KBM-7 (cell line): Measurements from ENCODE around the gene LYPD6B.

Experiments used
- DNase-seq: peaks from one replicate; pipeline ENCODE4 v3.0.0-alpha.2; 2015
- in situ Hi-C: fragments of 300-500 bp; cut with MboI; formaldehyde crosslinking; loops from 2 replicates; pipeline ENCODE4 v1.14.3; 2020; ENCODE audit warnings: low sequenced_read_pairs, low pct_unique_long_range_greater_than_20kb, mixed read lengths

LYPD6B gene

DNA sequence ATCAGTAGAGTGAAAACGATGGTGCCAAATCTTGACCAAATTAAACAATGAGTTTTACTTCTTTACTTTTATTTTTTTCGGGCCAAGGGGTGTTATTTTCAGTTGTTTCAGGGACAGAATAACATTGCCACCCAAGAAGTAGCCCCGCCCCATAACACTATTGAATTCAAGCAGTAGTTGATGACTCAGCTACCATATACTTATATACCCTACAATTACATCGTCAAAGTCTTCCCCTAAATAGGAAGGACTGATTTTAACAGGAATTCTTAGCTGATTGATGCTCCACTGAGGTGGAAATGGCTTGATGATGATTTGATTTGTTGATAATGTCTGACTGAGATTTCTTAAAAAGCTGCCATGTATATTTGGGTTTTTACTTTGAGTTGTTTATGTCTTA is 24.7 kb downstream of the LYPD6B start:
- in situ Hi-C loops, result no loop called here
- no peak for DNase-seq

DNA sequence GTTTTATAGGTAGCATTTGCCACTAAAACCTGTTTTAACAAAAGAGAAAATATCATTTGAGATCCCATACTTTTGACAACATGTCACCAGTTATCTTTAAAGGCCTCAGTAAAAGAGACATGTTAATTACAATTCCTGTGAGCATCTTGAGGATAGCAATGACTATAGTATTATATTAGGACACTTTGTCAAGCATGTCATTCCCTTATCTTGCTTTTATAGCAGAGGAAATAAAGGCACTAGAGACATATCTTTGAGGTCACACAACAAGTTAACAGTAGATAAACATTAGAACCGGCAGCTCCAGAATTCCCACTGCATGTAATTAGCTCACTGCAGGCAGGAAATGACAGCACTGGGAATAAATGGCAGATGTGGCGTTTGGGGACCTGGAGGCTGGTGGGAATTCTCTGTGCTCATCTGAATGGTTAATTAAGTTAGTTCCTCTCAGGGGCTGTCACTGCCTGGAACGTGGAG is 25.9 kb downstream of the LYPD6B start:
- DNase-seq, result no peak
- in situ Hi-C loops, result no loop called here

DNA sequence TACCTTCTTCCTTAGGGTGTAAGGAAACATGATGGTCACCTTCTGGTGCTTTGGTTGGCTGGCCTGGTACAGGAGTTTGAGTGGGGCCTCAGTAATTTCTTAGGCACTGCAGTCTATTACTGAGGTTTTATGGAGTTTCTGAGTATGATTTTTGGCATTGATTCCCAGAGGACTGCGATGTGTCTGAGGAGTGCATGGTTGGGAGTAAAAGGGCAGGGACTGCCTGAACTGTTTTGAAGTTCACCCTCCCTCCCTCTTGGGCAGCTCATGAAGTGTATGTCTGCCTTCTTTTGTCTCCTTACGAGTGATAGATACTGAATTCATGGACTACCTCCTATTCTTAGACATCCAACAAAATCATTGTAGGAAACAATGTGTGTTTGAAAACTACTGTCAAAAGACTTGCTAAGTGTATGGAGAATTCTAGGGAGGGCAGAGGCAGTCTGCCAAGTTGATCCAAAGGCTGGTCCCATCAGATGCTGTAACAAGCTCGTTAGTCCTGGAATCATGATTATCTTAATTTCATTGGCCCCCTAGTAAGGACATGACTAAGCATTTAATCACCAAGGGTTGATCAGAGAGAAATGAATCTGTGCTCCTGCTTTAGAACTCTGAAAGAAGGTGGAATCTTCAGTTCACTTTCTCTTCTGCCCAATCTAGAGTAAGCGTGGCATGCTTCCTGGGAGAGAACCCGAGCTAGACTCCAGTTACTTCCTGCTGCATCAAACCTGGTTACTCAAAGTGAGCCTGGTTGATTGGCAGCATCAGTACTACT is 26.5 kb downstream of the LYPD6B start:
- in situ Hi-C loops, result no loop called here
- DNase-seq, result no peak

DNA sequence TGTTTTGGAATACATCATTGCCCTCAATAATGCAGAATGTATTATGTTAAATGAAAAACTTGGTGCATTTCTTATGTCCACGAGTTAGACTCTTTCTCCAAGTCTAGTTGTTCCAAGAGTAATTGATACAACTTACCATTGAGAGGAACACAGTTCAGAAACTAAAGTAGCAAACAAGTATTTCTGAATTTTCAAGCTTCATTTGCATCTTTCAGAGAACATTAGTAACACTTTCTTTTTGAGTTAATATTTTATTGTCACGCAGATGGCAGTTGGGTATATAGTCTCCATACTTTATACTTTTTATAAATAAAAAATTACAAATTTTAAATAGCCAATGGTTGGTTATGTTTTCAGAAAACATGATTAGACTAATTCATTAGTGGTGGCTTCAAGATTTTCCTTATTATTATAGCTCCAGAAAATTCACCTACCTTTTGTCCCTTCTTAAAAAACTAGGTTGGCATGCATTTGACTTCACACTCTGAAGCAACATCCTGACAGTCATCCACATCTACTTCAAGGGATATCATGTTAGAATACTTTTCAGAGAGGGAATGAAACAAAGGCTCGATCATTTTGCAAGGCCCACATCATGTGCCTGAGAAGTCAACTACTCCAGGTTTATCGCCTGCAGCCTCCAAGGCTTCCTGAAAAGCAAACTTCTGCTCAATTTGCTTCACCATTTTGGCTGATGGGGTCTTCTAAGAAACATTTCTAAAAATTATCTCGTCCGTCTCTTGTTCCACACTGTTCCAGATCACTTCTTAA is 29.9 kb downstream of the LYPD6B start:
- in situ Hi-C loops, result no loop called here
- DNase-seq, result no peak

DNA sequence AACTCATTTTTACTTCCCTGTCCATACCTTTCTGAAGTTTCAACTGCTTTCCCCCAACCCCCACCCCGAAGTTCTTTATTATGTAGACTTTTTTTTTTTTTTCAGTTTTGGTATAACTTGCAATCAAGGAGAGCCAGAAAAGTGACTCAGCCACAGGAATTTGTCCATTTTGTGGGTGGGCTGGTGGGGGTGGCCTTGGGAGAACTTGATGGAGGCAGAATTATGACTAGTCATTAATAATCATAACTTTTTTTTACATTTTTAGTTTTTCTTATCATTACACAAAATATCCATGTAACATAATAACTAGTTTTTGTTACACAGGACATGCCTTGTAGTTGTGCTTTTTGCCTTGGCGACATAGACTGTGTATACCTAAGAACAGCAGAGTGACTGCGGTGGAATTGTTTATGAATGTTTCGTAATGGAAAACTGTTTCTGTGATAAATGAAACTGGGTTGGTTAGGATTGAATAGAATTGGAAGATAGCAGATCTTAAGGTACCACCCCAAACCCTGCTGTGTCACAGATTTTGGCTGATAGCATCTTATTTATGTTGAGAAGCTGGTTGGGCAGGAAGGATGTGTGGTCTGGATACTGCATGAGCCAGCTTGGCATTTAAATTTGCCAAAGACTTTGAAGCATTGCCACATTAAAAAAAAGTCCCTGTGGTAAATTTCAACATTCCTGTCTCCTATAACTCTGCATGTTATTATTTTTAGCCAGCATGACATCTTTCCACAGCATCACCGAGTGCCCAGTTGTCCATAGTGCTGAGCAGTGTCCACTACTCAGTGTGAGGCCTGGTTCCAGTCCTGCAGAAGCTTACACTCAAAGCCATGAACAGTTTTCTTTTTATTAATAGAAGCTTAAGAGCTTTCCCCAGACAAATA is 30.7 kb downstream of the LYPD6B start:
- DNase-seq, result no peak
- in situ Hi-C loops, result no loop called here

DNA sequence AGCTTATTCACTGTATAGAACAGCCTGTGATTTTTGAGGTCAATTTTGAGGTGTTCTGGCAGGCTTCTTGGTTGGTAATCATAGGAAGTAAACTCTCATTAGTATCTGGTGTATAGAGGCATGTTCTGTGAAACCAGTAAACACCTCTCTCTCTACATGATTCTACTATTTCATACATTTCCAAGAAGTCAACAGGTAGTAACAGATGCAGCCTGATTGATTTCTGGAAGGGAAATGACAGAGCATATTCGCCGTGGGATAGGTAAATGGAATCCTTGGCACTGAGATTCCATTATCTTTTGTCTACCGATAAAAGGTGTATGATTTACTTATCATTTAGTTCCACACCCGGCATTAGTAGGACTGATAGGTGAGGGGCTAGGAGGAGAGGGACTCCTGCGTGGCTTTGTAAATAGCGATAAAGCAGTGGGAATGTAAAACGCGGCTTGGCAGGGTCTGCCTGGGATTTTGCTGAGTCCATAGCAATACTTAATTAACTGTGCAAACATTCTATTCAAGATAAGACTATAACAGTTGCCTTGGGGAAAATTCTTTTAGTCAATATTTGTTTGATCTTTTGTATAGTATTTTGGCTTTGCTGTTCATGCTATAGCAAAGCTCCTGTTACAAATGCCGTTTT is 32.3 kb downstream of the LYPD6B start:
- in situ Hi-C loops, result no loop called here
- no peak for DNase-seq

DNA sequence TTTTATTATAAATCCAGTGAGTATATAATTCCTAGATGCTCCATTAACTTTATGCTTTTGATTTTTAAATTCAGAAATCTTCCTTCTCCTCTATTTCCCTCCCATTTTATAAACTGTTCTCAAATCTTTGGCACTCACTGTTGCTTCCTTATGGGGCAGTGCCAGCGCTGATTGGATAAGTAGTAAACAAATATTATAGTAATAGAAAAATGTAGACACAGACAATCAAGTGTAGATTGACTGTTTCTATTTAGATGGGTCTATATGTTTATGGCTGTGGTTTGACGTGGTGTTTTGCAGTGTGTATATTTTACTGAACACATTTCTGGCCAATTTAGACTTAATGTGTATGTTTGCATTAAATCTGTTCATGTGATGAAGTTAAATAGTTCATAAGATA is 36.6 kb downstream of the LYPD6B start:
- DNase-seq, result no peak
- in situ Hi-C loops, result no loop called here

DNA sequence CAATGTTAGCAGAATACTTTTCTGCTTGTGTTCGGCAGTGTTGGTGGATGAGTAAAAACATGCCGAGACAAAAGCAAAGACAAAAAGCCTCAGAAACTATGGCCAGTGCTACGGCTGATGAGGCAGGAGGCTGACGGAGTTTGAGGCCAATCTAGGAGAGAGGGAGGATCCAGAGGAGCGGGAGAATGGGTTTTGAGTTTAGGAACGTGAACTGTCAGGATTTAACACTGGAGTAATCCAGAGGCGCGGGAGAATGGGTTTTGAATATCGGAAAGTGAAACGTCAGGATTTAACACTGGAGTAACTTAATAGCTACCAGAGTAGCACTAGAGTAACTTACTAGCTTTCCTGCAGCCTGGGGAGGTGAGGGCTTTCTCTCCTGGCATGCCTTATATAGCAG is 37.4 kb downstream of the LYPD6B start:
- in situ Hi-C loops, result no loop called here
- no peak for DNase-seq

DNA sequence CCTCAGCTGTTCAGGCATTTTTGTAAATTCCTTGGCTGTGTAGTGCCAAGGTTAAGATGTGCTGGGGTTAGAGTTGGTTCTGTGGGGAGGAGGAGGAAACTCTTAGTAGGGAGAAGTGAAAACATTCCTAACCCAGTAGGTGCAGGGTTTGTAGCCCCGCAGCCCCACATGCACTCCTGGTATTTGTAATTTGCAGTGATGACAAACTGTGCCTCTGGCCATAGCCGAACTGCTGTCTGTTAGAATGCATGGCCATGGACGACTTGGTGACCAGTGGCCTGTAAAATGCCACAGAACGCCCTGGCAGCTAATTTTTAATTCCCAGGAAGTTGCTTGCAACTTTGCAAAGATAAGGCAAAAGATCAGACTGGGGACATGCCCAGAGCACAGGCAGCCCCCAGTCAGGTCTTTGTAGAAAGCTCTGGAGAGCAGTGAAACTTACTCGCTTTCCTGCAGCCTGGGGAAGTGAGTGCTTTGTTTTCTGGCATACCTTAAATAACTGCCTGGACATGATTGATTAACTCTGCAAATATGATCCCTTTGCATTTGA is 38.4 kb downstream of the LYPD6B start:
- in situ Hi-C loops, result no loop called here
- DNase-seq, result no peak

DNA sequence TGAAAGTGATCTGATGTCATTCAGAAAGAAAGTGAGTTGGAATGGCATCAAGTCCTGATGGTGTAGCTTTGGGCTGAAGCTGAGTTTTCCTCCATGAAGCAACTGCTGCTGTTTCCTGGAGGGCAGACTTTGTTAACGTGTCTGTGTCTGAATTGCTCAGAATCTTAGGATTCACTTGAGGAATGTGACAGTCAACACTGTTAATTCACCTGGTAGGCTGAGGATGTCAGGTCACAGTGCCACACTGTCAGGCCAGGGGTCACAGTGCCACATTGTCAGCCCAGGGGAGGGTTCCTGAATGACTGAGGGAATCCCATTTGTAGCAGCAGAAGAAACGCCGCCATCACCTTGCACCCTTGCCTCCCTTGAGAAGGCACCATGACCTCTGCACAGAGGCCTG is 39.4 kb downstream of the LYPD6B start:
- no peak for DNase-seq
- in situ Hi-C loops, result no loop called here

DNA sequence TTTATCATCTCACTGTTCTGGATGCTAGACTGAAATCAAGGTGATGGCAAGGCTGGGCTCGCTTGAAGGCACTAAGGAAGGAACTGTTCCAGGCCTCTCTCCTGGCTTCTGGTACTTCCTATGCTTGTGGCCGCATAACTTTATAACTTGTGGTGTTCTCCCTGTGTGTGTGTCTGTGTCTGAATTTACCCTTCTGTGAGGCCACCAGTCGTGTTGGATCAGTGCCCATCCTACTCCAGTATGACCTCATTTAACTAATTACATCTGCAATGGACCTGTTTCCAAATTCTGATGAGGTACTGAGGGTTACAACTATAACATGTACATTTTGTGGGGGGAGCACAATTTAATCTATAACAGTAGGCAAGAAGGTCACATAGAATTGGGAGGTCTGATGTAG is 41.6 kb downstream of the LYPD6B start:
- in situ Hi-C loops, result no loop called here
- no peak for DNase-seq

DNA sequence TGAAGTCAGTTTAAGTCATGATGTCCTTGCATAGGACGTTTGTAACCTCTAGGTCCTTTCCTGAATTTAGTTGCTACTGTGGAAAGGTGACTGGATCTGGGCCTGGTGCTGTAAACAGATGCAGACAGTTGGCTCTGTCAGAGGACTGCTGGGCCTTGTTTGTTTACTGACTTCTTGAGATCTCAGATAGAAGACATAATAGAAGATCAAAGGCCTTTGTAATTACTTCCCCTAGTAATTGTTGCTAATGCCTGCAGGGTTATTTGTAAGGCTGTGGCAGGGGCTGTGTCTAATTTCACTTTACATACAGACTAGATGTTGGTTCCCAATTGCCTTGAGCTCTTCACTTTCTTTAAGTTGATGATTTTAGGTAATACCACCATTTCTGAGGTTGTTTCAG is 42.5 kb downstream of the LYPD6B start:
- no peak for DNase-seq
- in situ Hi-C loops, result no loop called here

DNA sequence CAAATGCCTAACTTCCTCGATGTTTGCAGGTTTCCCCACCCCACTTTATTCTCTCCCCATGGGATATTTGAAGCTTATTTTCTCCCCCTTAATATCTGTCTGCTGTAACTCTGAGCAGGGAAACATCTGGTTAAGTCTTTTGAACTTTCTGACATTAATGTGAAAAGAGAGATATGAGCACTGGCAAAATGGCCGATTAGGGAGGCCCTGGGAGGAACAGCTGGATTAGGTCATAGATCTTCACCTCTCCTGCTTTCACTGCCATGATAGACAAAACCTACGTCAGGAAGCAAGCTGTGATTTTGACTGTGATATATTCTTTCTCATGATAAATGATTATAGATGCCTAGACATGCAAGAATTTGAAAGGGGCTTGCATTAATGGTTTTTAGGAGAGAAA is 43.6 kb downstream of the LYPD6B start:
- DNase-seq, result no peak
- in situ Hi-C loops, result no loop called here

DNA sequence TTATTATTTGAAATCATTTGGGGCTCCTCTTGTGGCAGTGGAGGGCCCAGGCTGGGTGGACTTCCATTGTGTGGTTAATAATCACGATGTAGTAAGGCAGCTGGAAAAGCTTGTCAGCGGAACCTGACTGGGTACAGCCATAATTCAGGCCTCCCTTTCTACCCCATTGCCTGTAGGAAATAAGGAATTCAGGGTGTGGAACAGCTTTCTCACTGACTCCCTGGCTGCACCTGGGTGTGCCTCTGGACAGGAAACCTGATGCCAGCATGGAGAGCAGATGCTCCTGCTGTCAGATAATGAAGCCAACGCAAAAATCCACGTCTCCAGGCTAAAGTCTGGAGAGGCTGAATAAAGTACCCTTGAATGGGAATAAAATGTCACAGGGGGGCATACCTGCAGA is 44.2 kb downstream of the LYPD6B start:
- DNase-seq, result no peak
- in situ Hi-C loops, result no loop called here

DNA sequence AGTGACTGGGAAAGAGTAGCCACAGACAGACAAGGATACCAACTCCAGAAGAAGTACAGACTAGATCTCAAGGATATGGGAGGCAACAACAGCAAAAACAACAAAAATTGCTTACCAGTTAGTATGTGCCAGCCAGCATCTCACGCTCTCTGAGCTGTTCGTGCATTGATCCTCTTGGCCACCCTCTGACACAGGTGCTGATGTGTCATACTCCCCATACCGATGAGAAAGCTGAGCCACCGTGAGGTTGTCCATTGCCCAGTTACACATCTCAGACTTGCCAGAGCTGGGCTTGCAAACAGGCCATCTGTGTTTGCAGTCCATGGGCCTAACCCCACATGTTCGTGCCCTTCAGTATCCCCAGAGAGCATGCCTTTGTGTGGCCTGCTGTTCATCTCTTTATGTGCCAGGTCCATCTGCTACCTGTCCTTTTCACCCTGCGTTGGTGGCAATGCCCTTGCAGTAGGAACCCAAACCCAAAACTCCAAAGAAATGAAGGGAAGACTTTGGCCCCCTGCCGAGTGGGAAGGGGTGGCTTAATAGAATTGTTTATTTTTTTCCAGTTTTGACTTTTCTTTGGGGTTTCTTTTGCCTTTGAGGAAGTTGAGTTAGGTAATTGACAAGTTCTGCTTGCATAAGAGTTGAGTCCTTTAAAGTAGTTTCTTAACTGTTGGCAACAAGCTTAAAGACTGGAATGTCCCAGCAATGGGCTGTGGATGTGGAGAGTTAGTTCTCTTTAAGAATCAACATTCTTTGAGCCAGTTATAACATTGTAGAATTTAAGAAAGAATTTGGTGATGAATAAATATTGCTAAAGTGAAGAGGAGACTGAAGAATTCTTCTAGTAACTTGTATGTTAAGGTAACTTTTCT is 46.7 kb downstream of the LYPD6B start:
- in situ Hi-C loops, result no loop called here
- no peak for DNase-seq

DNA sequence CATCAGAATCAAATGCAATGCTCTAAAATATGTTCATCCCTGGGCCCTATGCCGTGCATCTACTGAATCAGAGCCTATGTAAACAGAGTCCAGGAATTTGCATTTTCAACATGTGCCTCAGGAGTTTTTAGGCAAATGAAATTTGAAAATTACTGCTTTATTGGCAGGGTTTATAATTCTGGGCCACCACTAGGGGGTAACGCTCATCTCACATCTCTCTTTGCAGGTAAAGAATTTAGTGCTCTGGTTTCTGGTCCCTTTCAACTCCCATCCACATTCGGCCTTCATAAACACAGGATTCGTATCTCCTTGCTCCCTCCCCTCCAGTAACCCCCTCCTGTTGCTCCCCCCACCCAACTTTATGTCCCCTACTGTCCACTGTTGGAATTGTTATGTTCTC is 49.3 kb downstream of the LYPD6B start:
- in situ Hi-C loops, result no loop called here
- DNase-seq, result no peak

DNA sequence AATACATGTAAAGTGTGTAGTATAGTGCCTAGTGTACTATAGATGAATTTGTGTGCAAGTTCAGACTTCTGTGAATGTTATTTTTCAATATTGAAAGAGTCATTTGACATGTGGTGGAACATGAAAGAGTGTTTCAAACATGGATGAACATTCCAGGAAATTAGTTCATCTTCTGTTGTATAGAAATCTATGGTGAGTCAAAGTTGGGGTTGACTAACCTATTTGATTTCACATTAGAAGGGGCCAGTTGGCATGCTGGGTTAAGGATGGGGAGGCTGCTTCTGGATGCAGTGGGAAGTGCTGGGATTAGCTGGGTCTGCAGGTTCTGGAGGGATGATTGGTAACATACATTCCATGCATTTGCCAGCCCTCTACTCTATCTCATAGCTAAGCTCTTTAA is 50.6 kb downstream of the LYPD6B start:
- no peak for DNase-seq

DNA sequence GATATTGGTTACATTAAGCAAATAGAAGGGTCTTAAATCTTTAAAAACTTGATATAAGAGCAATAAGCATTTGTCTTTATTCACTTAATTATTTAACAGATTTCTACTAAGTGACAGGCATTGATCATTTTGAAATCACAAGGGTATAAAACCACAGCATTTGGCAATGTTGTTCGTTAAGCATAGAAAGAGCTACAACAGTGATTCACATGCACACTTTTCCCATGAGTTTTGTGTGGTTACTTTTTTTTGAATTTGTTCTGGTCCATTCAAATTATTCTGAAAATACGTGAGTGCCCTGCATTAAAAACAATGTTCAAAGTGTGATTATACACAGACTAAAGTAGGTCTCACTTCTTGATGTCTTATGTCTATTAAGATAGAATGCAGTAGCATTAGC is 52.2 kb downstream of the LYPD6B start:
- in situ Hi-C loops, result no loop called here
- DNase-seq, result no peak

More for the DNA sequence above, 50.6 kb downstream of the LYPD6B start:
- in situ Hi-C loops, result no loop called here
